Caco-2 (cell line): ENCODE results near the gene HNRNPA0. TPM values are rescaled to one million over a fixed set of nuclear protein-coding genes. Genes with fewer than 3 reads are reported as not detected.

Source experiments
- BruUV-seq: library from RNA; stranded (reverse); fragments of 400-500 nt; replicated peaks from 2 replicates; lab custom pipeline; 2021; lab: Mats Ljungman, UMichigan
- CTCF ChIA-PET: fragments of 300-600 bp; sonication (Branson Sonifier 250); formaldehyde crosslinking; loops from one replicate; lab custom pipeline; 2022; ENCODE audit warnings: antibody characterized with exemption; lab: Charles Lee
- POLR2A ChIA-PET: fragments of 300-600 bp; sonication (Branson Sonifier 250); formaldehyde crosslinking; loops from one replicate; lab custom pipeline; 2022; ENCODE audit warnings: antibody characterized with exemption; lab: Charles Lee
- DNase-seq, 2 experiments: peaks; one replicate each; pipeline versions ENCODE4 v3.0.0 to v3.0.0-alpha.2; 2020 to 2022
- H3K27me3 ChIP-seq: replicated peaks from 2 replicates; pipeline ENCODE4 v1.6.0; 2011; ENCODE audit warnings: low read length; ENCODE audit not compliant: control insufficient read depth, insufficient read depth
- H3K36me3 ChIP-seq: 2 replicates; pipeline ENCODE4 v1.5.1; 2011; ENCODE audit warnings: low read length; ENCODE audit not compliant: control insufficient read depth, insufficient read depth
- H3K4me1 ChIP-seq: fragments of 250-450 bp; sonication (Bioruptor Pico); 2 replicates; pipeline ENCODE4 v1.5.1; 2020; ENCODE audit warnings: mild to moderate bottlenecking
- H3K4me3 ChIP-seq: 2 replicates; pipeline ENCODE4 v1.5.1; 2011; ENCODE audit warnings: low read depth, mild to moderate bottlenecking, control low read depth, low read length
- H3K9me3 ChIP-seq: fragments of 250-450 bp; sonication (Bioruptor Pico); 2 replicates; pipeline ENCODE4 v1.5.1; 2020; ENCODE audit warnings: mild to moderate bottlenecking, moderate library complexity
- H3K27ac Mint-ChIP-seq: one replicate; pipeline ENCODE4 v1.8.0; 2022; ENCODE audit warnings: mixed read lengths; ENCODE audit not compliant: unreplicated experiment
- H3K27me3 Mint-ChIP-seq: one replicate; pipeline ENCODE4 v1.8.0; 2022; ENCODE audit warnings: mixed read lengths; ENCODE audit not compliant: insufficient read depth, unreplicated experiment
- H3K36me3 Mint-ChIP-seq: one replicate; pipeline ENCODE4 v1.8.0; 2022; ENCODE audit warnings: mild to moderate bottlenecking, mixed read lengths; ENCODE audit not compliant: insufficient read depth, unreplicated experiment
- H3K4me1 Mint-ChIP-seq: one replicate; pipeline ENCODE4 v1.8.0; 2022; ENCODE audit warnings: low read depth, mixed read lengths; ENCODE audit not compliant: unreplicated experiment
- H3K4me3 Mint-ChIP-seq: one replicate; pipeline ENCODE4 v1.8.0; 2022; ENCODE audit warnings: mild to moderate bottlenecking, moderate library complexity, mixed read lengths; ENCODE audit not compliant: unreplicated experiment
- H3K9me3 Mint-ChIP-seq: one replicate; pipeline ENCODE4 v1.8.0; 2022; ENCODE audit warnings: mixed read lengths; ENCODE audit not compliant: unreplicated experiment
- intact Hi-C: fragments of 100-400 bp; cut with micrococcal nuclease; formaldehyde crosslinking; loops from one replicate; pipeline ENCODE4 v1.10.0; 2022; ENCODE audit not compliant: unreplicated experiment
- total RNA-seq: library from RNA; stranded (reverse); gene quantifications from 2 replicates; pipeline ENCODE4 v1.2.3, GENCODE V29; 2022
- TF ChIP-seq, protein P1 (sequence below), 2 experiments: fragments of 200-600 bp in 1 of 2; IDR thresholded peaks; 1 replicate in 1 of 2; 2 replicates in 1 of 2; pipeline versions ENCODE4 v1.5.1 to v1.8.0; 2011 to 2022; ENCODE audit warnings: antibody characterized with exemption in 1 of 2, control low read depth in 1 of 2, inconsistent platforms in 1 of 2, low read depth in 1 of 2, low read length in 1 of 2, mild to moderate bottlenecking in 1 of 2, moderate library complexity in 1 of 2; ENCODE audit not compliant: insufficient read depth in 1 of 2, severe bottlenecking in 1 of 2, unreplicated experiment in 1 of 2

HNRNPA0 gene
- total RNA-seq, 1 experiment from 2014 or later, result 42.5 TPM

DNA sequence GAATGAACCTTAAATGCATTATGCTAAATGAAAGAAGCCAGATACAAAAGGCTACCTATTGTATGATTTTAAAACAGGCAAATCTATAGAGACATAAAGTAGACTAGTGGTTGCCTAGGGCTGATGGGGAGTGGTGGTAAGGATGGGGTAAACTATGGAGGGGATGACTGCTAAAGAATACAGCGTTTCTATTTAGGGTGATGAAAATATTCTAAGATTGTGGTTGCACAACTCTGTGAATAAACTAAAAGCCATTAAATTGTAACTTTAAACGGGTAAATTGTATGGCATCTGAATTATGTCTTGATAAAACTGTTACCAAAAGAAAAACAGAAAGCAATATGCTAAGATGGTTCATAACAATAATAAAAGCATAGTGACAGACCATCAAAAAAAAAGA, 39.7 kb downstream of the HNRNPA0 start:
- no peaks in the 10 kb centered on the region for H3K9me3 Mint-ChIP-seq

DNA sequence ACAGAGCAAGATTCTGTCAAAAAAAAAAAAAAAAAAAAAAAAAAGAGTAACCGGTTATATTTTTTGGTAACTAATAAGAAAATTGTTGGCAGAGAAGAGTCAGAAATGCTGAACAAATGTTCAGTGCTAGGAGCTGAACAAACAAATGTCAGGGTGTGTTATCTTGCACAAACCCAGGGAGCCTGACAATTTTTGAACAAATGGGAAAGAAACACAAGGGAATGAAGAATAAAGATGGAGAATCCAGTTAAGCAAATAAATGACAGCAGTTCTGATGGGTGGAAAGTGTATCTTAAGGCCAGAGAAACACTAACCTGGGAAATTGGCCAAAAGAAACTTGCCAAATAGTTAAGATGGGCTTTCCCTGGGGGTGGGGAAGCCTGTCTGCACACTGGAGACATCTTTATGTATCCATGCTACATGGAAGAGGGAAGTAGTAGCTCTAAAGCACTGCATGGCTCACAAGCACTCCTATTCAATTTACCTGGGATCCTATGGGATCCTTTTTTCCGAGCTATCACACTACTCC, 42.0 kb downstream of the HNRNPA0 start:
- ChIA-PET CTCF (no interaction called here), POLR2A (no interaction called here)
- DNase-seq, result no peak
- H3K36me3 Mint-ChIP-seq, result no peaks in the 10 kb centered on the region
- intact Hi-C loops, result no loop called here
- no peaks in the 10 kb centered on the region for H3K36me3 ChIP-seq
- BruUV-seq, result no TSS peak
- no peaks in the 10 kb centered on the region for H3K27me3 ChIP-seq
- H3K4me3 ChIP-seq, result no peak overlapping the region
- no peak overlapping the region for H3K27ac Mint-ChIP-seq
- no peaks in the 10 kb centered on the region for H3K9me3 Mint-ChIP-seq
- no peak overlapping the region for H3K4me3 Mint-ChIP-seq
- H3K9me3 ChIP-seq, result peaks cover 3% of the 10 kb centered on the region; the same call in 1 of the 2 replicates
- no peaks in the 10 kb centered on the region for H3K4me1 ChIP-seq
- H3K4me1 Mint-ChIP-seq, result no peaks in the 10 kb centered on the region
- TF ChIP-seq, protein P1, sequence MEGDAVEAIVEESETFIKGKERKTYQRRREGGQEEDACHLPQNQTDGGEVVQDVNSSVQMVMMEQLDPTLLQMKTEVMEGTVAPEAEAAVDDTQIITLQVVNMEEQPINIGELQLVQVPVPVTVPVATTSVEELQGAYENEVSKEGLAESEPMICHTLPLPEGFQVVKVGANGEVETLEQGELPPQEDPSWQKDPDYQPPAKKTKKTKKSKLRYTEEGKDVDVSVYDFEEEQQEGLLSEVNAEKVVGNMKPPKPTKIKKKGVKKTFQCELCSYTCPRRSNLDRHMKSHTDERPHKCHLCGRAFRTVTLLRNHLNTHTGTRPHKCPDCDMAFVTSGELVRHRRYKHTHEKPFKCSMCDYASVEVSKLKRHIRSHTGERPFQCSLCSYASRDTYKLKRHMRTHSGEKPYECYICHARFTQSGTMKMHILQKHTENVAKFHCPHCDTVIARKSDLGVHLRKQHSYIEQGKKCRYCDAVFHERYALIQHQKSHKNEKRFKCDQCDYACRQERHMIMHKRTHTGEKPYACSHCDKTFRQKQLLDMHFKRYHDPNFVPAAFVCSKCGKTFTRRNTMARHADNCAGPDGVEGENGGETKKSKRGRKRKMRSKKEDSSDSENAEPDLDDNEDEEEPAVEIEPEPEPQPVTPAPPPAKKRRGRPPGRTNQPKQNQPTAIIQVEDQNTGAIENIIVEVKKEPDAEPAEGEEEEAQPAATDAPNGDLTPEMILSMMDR (IDR thresholded peaks at IDR 0.05; ENCODE audit: insufficient read depth in 1 of 2, low read depth in 1 of 2, low read length in 1 of 2, severe bottlenecking in 1 of 2, unreplicated experiment in 1 of 2), result no peak
- no peaks in the 10 kb centered on the region for H3K27me3 Mint-ChIP-seq

More for the DNA sequence above, 39.7 kb downstream of the HNRNPA0 start:
- intact Hi-C loops, result no loop called here
- H3K9me3 ChIP-seq, result peaks cover 3% of the 10 kb centered on the region; the same call in 1 of the 2 replicates
- ChIA-PET CTCF (no interaction called here), POLR2A (no interaction called here)
- Mint-ChIP-seq H3K4me1 (no peaks in the 10 kb centered on the region), H3K36me3 (no peaks in the 10 kb centered on the region), H3K27ac (no peak overlapping the region), H3K27me3 (no peaks in the 10 kb centered on the region), H3K4me3 (no peak overlapping the region)
- TF ChIP-seq, protein P1 (IDR thresholded peaks at IDR 0.05; ENCODE audit: insufficient read depth in 1 of 2, low read depth in 1 of 2, low read length in 1 of 2, severe bottlenecking in 1 of 2, unreplicated experiment in 1 of 2), result no peak
- H3K4me3 ChIP-seq, result no peak overlapping the region
- no peaks in the 10 kb centered on the region for H3K4me1 ChIP-seq
- H3K27me3 ChIP-seq, result no peaks in the 10 kb centered on the region
- DNase-seq, result no peak
- no peaks in the 10 kb centered on the region for H3K36me3 ChIP-seq
- BruUV-seq, result no TSS peak

DNA sequence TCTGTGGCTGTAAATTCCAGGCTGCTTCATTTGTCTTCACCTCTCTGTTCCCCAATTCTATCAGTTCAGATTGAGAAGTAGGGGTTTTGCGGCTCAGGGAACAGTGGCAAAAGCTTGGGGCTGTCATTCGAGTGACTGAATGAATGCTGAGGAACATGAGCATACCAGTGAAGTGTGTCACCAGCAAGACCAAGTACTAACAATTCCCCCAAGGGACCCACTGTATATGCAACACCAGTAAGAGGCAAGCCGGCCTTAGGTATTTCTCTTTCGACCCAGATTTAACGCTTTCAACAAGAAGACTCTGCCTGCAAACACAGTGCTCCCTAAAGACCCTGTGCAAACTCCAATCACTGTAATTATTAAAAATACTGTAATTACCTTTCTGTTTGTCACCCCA, 44.1 kb downstream of the HNRNPA0 start:
- Mint-ChIP-seq H3K27ac (no peak overlapping the region), H3K4me3 (no peak overlapping the region), H3K27me3 (no peaks in the 10 kb centered on the region), H3K4me1 (no peaks in the 10 kb centered on the region), H3K9me3 (no peaks in the 10 kb centered on the region), H3K36me3 (no peaks in the 10 kb centered on the region)
- POLR2A ChIA-PET, result no interaction called here
- Histone ChIP-seq H3K36me3 (no peaks in the 10 kb centered on the region), H3K4me1 (no peaks in the 10 kb centered on the region), H3K9me3 (peaks cover 3% of the 10 kb centered on the region; the same call in 1 of the 2 replicates), H3K27me3 (no peaks in the 10 kb centered on the region), H3K4me3 (no peak overlapping the region)
- intact Hi-C loops, result no loop called here
- TF ChIP-seq, protein P1 (IDR thresholded peaks at IDR 0.05; ENCODE audit: insufficient read depth in 1 of 2, low read depth in 1 of 2, low read length in 1 of 2, severe bottlenecking in 1 of 2, unreplicated experiment in 1 of 2), result no peak
- BruUV-seq, result no TSS peak
- DNase-seq, result no peak
- CTCF ChIA-PET, result no interaction called here
